ENCODE measurements around the gene ARHGAP15.

DNA sequence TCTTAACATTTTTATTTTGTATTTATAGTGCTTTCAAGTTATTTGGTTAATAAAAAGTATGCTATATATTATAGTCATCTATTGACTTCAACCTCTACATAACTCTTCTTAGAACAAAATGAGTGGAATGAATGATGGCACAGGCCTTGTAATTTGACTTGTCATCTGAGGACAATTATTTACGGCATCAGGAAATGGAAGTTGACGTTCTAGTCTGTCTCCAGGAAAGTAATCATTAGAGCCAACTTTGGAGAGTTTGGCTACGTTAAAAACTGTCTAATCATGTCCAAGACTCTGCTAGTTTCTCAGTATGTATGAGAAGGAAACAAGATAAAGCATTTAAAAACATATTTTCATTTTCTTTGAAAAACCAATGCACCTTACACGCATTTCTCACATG lies 353.6 kb downstream of the ARHGAP15 start:
- TF ChIP-seq EZH2 (IDR thresholded peaks at IDR 0.05; ENCODE audit: low read depth), result no peak
- TF ChIP-seq, protein P1, sequence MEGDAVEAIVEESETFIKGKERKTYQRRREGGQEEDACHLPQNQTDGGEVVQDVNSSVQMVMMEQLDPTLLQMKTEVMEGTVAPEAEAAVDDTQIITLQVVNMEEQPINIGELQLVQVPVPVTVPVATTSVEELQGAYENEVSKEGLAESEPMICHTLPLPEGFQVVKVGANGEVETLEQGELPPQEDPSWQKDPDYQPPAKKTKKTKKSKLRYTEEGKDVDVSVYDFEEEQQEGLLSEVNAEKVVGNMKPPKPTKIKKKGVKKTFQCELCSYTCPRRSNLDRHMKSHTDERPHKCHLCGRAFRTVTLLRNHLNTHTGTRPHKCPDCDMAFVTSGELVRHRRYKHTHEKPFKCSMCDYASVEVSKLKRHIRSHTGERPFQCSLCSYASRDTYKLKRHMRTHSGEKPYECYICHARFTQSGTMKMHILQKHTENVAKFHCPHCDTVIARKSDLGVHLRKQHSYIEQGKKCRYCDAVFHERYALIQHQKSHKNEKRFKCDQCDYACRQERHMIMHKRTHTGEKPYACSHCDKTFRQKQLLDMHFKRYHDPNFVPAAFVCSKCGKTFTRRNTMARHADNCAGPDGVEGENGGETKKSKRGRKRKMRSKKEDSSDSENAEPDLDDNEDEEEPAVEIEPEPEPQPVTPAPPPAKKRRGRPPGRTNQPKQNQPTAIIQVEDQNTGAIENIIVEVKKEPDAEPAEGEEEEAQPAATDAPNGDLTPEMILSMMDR (conservative IDR thresholded peaks at IDR 0.05), result no peak
